Body of pancreas (tissue), 4 donors: ENCODE results near the gene PPIE. TPM values are rescaled to one million over a fixed set of nuclear protein-coding genes. Genes with fewer than 3 reads are reported as not detected.

Experiments
- ATAC-seq: fragments of 150-250 bp; one replicate; pipeline ENCODE4 v1.9.1; 2016
- DNase-seq, 4 donors: peaks; one replicate each; pipeline ENCODE4 v3.0.0-alpha.2; 2019
- H3K27ac ChIP-seq, 4 donors: fragments of 200-600 bp; sonication (generic); 1 replicate in 3 of 4; 2 replicates in 1 of 4; pipeline versions ENCODE4 v1.5.1 to v1.6.1; 2016 to 2019; ENCODE audit warnings: mild to moderate bottlenecking in 1 of 4, mixed read lengths in 1 of 4, moderate library complexity in 1 of 4
- H3K27me3 ChIP-seq, 2 donors: fragments of 200-600 bp; sonication (generic); one replicate each; pipeline ENCODE4 v1.6.0; 2016; ENCODE audit warnings: mild to moderate bottlenecking in 1 of 2
- H3K36me3 ChIP-seq, 2 donors: fragments of 200-600 bp; sonication (generic); replicated peaks in 1 of 2; 2 replicates each; pipeline ENCODE4 v1.5.1; 2016; ENCODE audit warnings: low read depth in 2 of 2; ENCODE audit not compliant: insufficient read depth in 1 of 2
- H3K4me1 ChIP-seq: fragments of 200-600 bp; sonication (generic); one replicate; pipeline ENCODE4 v1.6.0; 2016
- H3K4me3 ChIP-seq, 2 donors: fragments of 200-600 bp; sonication (generic); 1 replicate in 1 of 2; 2 replicates in 1 of 2; pipeline ENCODE4 v1.5.1; 2016 to 2019
- H3K9me3 ChIP-seq, 3 donors: fragments of 200-600 bp; sonication (generic); 1 replicate in 2 of 3; 2 replicates in 1 of 3; pipeline ENCODE4 v1.5.1; 2016
- CTCF ChIP-seq, 7 experiments: fragments of 450-650 bp in 4 of 7; fragments of 200-600 bp in 3 of 7; sonication (generic) in 3 of 7; IDR thresholded peaks; one replicate each; pipeline ENCODE4 v1.5.1; 2016 to 2019; ENCODE audit warnings: antibody characterized with exemption in 7 of 7
- POLR2A ChIP-seq, 3 donors: fragments of 450-650 bp; IDR thresholded peaks; one replicate each; pipeline ENCODE4 v1.6.1; 2016; ENCODE audit warnings: antibody characterized with exemption in 3 of 3, mild to moderate bottlenecking in 2 of 3
- WGBS, 2 donors: methylation state at CpG; one replicate each; pipeline ENCODE4 v1.1.5; 2017; 5-methylcytosine and 5-hydroxymethylcytosine counted together
- intact Hi-C: fragments of 100-400 bp; cut with DNase I; formaldehyde crosslinking; loops from one replicate; pipeline ENCODE4 v1.15.1; 2023
- total RNA-seq, 2 donors: library from RNA; depleted of rRNA; stranded (reverse); fragments of >200 nt; gene quantifications; one replicate each; pipeline ENCODE4 v1.1.0, GENCODE V29; 2016

PPIE gene
- total RNA-seq, 2 donors from 2014 or later: 25.9 to 33.6 TPM

- intact Hi-C loops: no loop called here
- H3K27ac ChIP-seq: no peak overlapping the region
- H3K4me1 ChIP-seq: no peaks in the 10 kb centered on the region
- no peaks in the 10 kb centered on the region for H3K36me3 ChIP-seq
- H3K4me3 ChIP-seq: no peak overlapping the region
- no peak for DNase-seq
- no peaks in the 10 kb centered on the region for H3K9me3 ChIP-seq
- no peak for ATAC-seq
- 90 to 96% methylated on average over 4 to 5 of the region's 5 CpGs for WGBS, 2 donors
- TF ChIP-seq POLR2A (IDR thresholded peaks at IDR 0.05): no peak
- TF ChIP-seq CTCF (IDR thresholded peaks at IDR 0.05): no peak
- no peaks in the 10 kb centered on the region for H3K27me3 ChIP-seq
These were observed 25.1 kb upstream of the PPIE start for GRCh38 chr1:39713557-39713956.

- Histone ChIP-seq H3K27me3 (no peaks in the 10 kb centered on the region), H3K4me3 (no peak overlapping the region), H3K27ac (no peak overlapping the region), H3K4me1 (no peaks in the 10 kb centered on the region), H3K9me3 (no peaks in the 10 kb centered on the region), H3K36me3 (no peaks in the 10 kb centered on the region)
- TF ChIP-seq POLR2A (IDR thresholded peaks at IDR 0.05): no peak
- TF ChIP-seq CTCF (IDR thresholded peaks at IDR 0.05): no peak
- 57 to 61% methylated on average over 6 of the region's 6 CpGs for WGBS, 2 donors
- no peak for DNase-seq
- no peak for ATAC-seq
- intact Hi-C loops: loop anchor here (5.0 kb wide), 1 partner anchor 111 kb away; no protein-coding TSS in a partner anchor
These were observed 20.9 kb upstream of the PPIE start for GRCh38 chr1:39717809-39718208.

GRCh38 chr1:39720094-39720999, 18.3 kb upstream of the PPIE start:
- intact Hi-C loops: no loop called here
- Histone ChIP-seq H3K9me3 (no peaks in the 10 kb centered on the region), H3K4me1 (no peaks in the 10 kb centered on the region), H3K27ac (peak overlapping the region in 1 of 4 donors; percentile 13), H3K27me3 (no peaks in the 10 kb centered on the region), H3K36me3 (no peaks in the 10 kb centered on the region), H3K4me3 (no peak overlapping the region)
- ATAC-seq (peak; percentile 93), DNase-seq (peak; percentile 17 to 32 (median 27))
- TF ChIP-seq CTCF (IDR thresholded peaks at IDR 0.05) (peak; percentile 42 to 93 (median 91)), POLR2A (IDR thresholded peaks at IDR 0.05) (no peak)
- 30 to 38% methylated on average over 7 of the region's 7 CpGs for WGBS, 2 donors

- Histone ChIP-seq H3K4me3 (no peak overlapping the region), H3K27me3 (no peaks in the 10 kb centered on the region), H3K36me3 (no peaks in the 10 kb centered on the region), H3K27ac (no peak overlapping the region), H3K9me3 (no peaks in the 10 kb centered on the region), H3K4me1 (no peaks in the 10 kb centered on the region)
- ATAC-seq (no peak), DNase-seq (no peak)
- intact Hi-C loops: no loop called here
- TF ChIP-seq CTCF (IDR thresholded peaks at IDR 0.05): no peak
- TF ChIP-seq POLR2A (IDR thresholded peaks at IDR 0.05): no peak
These were observed 17.0 kb upstream of the PPIE start for GRCh38 chr1:39721664-39722063.

- Histone ChIP-seq H3K27me3 (no peaks in the 10 kb centered on the region), H3K27ac (no peak overlapping the region), H3K4me3 (no peak overlapping the region), H3K36me3 (no peaks in the 10 kb centered on the region), H3K9me3 (no peaks in the 10 kb centered on the region), H3K4me1 (no peaks in the 10 kb centered on the region)
- intact Hi-C loops: no loop called here
- WGBS, 2 donors: 20 to 44% methylated on average over 2 of the region's 2 CpGs
- TF ChIP-seq CTCF (IDR thresholded peaks at IDR 0.05): no peak
- TF ChIP-seq POLR2A (IDR thresholded peaks at IDR 0.05): no peak
- DNase-seq (no peak), ATAC-seq (no peak)
These were observed 16.2 kb upstream of the PPIE start for GRCh38 chr1:39722495-39722894.
